Inflammatory macrophage treated with lipopolysaccharide for 4 hours (primary cell): ENCODE data around the gene PLEKHH1.
"Not testable (repeated sequence)": the region's sequence is repeated elsewhere in the genome, so short reads cannot be mapped to it uniquely, and the experiment has no call there.

ENCODE experiments used
- DNase-seq: peaks from one replicate; pipeline ENCODE4 v3.0.0-alpha.2; 2020

The PLEKHH1 gene

GRCh38 chr14:67537736-67538135 is 4.6 kb downstream of the PLEKHH1 start:
- DNase-seq, result no peak

- no peak for DNase-seq
These were observed 5.4 kb downstream of the PLEKHH1 start for GRCh38 chr14:67538501-67538900.

DNA sequence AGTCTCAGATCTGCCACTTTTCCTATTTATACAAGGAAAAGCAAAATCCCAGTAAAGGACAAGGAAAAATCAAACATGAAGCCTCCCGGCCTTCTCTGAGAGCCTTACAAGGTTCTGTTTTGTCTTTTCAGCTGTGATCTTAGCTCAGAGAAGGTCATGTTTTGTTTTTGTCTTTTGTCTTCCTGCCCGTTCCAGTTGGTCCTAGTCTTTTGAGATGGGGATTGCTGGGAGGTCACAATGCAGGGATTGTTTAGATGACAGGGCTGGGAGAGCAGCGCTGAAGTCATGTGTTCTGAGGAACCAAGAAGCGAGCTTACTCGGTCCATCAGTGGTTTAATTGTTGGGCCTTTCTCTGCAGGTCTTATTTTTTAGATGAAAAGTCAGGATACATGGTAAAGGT is 6.0 kb downstream of the PLEKHH1 start:
- no peak for DNase-seq

- no peak for DNase-seq
These were observed 8.6 kb downstream of the PLEKHH1 start for GRCh38 chr14:67541448-67542387.

GRCh38 chr14:67542620-67543019 is 9.5 kb downstream of the PLEKHH1 start:
- not testable (repeated sequence) for DNase-seq

DNA sequence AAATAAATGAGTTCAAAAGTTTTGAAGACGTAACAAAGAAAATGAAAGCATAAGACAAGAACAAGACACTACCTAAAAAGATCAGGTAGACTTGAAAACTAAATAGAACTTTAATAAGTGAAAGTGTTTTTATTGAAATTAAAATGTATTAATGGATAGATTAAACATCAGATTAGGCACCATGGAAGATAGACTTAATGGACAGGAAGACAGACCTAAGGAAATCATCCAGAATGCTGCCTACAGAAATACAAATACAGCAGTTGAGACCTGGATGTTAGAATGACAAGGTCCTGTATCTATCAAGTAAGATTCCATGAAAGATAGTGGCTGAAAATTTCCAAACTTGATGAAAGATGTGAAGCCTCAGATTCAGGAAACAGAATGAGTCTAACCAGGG is 11.5 kb downstream of the PLEKHH1 start:
- DNase-seq, result no peak

DNA sequence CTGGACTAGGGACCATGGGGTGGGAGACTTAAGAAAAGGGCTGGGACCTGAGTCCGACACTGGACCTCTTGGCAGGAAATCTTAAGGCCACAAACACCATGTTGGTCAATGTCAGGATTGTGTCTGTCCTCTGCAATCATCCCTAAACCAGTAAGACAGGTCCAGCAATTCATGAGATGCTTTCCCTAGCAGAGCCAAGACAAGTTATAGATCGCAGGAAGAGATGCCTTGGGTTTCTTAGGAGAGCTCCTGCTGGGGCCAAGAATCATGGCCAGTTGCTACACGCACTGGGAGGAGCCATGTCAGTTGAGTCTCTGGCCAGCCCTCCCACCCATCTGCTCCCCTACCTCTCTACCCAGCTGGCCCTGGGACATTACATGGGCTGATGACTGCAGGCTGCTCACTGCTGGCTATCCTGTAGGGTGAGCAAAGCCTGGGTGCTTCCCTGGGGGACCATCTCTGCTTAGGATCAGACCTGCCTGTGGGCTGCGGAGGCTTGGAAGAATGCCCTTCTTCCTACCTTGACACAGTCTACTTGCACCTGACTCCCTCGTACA is 14.2 kb downstream of the PLEKHH1 start:
- no peak for DNase-seq

DNA sequence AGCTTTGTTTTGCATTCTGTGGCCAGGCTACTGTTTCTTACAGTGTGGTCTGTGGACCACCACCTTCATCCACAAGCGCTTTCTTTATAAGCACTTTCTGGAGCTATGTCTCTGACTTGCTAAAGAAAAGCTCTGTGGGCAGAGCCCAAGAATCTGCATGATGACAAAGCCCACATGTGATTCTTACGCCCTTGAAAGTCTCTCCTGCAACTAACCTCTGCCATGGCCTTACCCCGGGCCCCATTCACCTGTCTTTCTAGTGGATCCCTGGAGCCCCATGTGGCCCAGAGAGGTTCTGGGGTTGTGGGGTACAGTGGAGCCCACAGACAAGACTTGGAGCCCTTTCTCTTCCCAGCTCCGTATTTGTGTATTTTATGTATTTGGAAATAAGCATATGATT is 16.6 kb downstream of the PLEKHH1 start:
- no peak for DNase-seq

- no peak for DNase-seq
These were observed 18.0 kb downstream of the PLEKHH1 start for GRCh38 chr14:67551123-67551522.

- DNase-seq, result no peak
These were observed 18.9 kb downstream of the PLEKHH1 start for GRCh38 chr14:67551940-67552339.

DNA sequence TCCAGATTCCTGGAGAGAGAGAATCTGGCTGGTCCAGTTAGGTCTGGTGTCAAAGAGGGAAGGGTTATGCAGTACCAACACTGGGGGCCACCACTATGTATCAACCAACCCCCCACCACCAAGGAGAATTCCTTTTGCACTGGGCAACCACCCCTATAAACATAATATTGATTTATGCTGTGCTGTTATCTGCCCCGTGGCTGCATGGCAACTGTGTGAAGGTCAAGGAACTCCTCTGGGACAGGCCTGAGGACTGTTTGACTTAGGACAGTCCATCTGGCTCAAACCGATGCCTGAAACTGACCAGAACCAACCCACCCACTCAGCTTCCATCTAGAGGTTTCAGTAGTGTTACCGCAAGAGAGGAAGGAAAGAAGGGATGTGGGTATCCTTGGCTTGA is 20.5 kb downstream of the PLEKHH1 start:
- DNase-seq, result peak; percentile 33

- no peak for DNase-seq
These were observed 21.3 kb downstream of the PLEKHH1 start for GRCh38 chr14:67554341-67554740.

DNA sequence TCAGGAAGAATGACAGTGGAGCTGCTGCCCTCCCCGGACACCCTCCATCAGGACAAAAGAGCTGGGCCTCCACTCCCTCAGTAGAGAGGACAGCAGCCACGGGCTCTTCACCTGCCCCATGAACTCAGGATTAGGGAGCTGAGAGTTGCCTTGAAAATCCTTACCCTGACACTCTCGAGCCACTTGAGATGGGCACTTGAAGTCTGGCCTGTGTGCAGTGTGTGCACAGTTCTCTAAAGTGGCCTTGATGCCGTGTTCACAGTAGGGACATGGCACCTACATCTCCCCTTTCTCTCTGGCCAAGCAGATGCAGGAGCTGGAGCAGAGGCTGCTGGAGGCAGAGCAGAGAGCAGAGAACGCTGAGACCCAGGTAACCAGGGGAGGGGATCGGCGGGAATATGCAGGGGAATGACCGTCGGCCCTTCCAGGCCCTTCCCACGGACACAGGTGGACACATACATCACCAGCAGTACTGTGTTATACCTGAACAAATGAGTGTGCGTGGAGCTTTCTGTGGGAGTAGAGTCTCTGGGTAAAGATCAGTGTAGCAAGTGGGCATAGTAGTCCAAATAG is 22.5 kb downstream of the PLEKHH1 start:
- DNase-seq, result no peak

DNA sequence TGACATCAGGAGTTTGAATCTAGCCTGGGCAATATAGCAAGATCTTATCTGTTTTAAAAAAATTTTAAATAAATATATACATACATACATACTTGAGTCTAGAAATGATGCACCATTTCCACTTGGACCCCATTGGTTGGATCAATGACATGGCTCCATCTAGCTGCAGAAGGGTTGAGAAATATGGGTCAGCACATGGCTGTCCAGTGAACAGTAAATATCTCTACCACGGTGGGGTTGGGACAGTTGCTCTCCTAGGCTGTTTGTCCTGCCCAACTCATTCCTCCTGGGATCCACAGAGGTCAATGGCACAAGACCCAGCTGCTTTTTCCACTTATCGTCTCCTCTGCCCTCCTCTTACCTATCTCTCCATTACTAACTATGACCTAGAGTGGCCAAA is 23.6 kb downstream of the PLEKHH1 start:
- DNase-seq, result no peak

DNA sequence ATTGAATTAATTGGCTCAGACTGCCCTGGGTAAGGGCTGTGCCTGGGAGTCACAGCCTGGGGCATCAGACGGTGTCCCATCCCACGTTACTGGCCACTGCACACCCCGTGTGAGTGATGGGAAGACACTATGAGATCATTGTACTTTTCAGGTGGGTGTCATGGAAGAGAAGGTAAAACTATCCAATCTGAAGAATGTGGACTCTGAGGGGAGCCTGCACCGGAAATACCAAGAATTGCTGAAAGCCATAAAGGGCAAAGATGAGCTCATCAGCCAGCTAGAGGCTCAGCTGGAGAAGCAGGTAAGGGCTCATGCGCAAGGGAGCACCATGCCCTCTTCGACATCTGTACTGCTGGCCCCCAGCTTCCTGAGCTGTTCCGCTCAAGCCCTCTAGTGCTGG is 24.0 kb downstream of the PLEKHH1 start:
- DNase-seq, result no peak

GRCh38 chr14:67557656-67558055 is 24.6 kb downstream of the PLEKHH1 start:
- DNase-seq, result no peak

- no peak for DNase-seq
These were observed 26.5 kb downstream of the PLEKHH1 start for GRCh38 chr14:67559639-67560038.

- no peak for DNase-seq
These were observed 29.1 kb downstream of the PLEKHH1 start for GRCh38 chr14:67562025-67562775.

DNA sequence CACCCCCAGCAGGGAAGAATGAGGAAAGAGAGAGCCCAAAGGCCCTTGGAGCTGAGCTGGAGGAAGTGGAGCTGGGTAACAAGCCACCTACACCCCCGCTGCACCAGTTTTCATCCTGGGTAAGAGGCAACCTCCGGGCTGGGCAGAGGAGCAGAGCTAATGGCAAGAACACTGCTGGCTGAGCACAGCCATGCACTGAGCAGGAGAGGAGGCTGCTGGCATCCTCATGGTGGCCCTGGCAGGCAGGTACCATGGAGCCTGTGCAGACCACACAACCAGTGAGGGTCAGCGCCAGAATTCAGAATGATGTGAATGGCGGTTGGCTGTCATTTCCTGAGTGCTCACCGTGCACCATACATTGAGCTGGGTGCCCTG is 29.7 kb downstream of the PLEKHH1 start:
- DNase-seq, result no peak

- DNase-seq, result no peak
These were observed 31.1 kb downstream of the PLEKHH1 start for GRCh38 chr14:67564236-67564635.

DNA sequence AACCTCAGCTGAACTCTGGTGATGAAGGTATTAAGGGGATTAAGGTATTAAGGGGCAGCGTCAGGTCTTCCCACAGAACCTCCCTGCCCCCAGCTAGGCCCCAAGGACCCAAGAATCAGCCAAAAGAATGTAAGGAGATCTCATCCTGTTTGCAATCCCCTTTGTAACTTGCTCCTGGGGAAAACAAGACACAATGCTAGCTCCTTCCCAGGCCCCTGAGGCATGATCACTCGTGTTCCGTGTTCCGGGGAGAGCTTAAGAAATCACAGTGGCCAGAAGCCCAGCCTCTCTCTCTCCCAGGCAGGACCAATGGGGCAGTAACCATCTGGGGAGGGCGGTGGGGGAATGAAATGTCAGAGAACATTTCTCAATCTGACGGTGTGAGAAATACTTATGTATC is 33.8 kb downstream of the PLEKHH1 start:
- no peak for DNase-seq

DNA sequence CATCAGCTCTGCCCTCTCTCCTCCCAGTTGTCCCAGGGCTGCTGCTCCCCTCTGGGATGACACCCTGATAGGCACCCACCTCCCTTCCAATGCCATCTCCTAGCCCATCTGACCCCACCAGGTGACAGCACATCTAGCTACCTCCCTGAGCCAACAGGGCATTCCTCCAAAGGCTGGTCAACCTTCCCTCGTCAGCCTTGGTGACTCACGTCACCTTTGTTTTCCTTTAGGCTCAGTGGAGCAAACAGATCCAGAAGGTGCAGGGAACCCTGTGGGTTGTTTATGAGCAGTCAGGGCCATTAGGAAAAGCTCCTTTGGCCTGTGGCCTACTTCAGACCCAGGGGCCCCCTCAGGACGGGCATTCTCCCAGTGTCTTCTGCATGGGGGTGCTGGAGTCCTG is 34.6 kb downstream of the PLEKHH1 start:
- no peak for DNase-seq

GRCh38 chr14:67569011-67569650 is 36.0 kb downstream of the PLEKHH1 start:
- no peak for DNase-seq
